ENCODE data around the gene CYP4F2.
"Not testable (repeated sequence)": the region's sequence is repeated elsewhere in the genome, so short reads cannot be mapped to it uniquely, and the experiment has no call there.

The CYP4F2 gene

GRCh38 chr19:15885167-15885566, 12.7 kb downstream of the CYP4F2 start:
- Histone ChIP-seq H3K36me3 (ENCODE audit: control insufficient read depth, insufficient read depth, low read length) (no peaks in the 10 kb centered on the region), H3K4me3 (ENCODE audit: extremely low read depth, insufficient read depth, low read length, poor library complexity, severe bottlenecking) (no peak overlapping the region), H3K9me3 (ENCODE audit: control insufficient read depth, low read length) (peaks cover 32% of the 10 kb centered on the region), H3K27ac (ENCODE audit: low read depth, low read length, severe bottlenecking) (no peak overlapping the region), H3K4me1 (ENCODE audit: control insufficient read depth, insufficient read depth, low read length, poor library complexity, severe bottlenecking) (no peaks in the 10 kb centered on the region)
- 79% methylated on average over 2 of the region's 3 CpGs; no CpG with 5 or more reads in 1 of the 2 experiments for WGBS, 2 experiments (ENCODE audit: insufficient coverage in 2 of 2)

GRCh38 chr19:15883329-15883728, 14.5 kb downstream of the CYP4F2 start:
- not testable (repeated sequence) for H3K27ac ChIP-seq (ENCODE audit: low read depth, low read length, severe bottlenecking); H3K4me3 ChIP-seq (ENCODE audit: extremely low read depth, insufficient read depth, low read length, poor library complexity, severe bottlenecking); H3K4me1 ChIP-seq (ENCODE audit: control insufficient read depth, insufficient read depth, low read length, poor library complexity, severe bottlenecking); H3K36me3 ChIP-seq (ENCODE audit: control insufficient read depth, insufficient read depth, low read length)
- no CpG with 5 or more reads among the region's 3 CpGs for WGBS, 2 experiments (ENCODE audit: insufficient coverage in 2 of 2)
- H3K9me3 ChIP-seq (ENCODE audit: control insufficient read depth, low read length), result peaks cover 38% of the 10 kb centered on the region

- H3K4me3 ChIP-seq (ENCODE audit: extremely low read depth, insufficient read depth, low read length, poor library complexity, severe bottlenecking), result no peak overlapping the region
- WGBS, 2 experiments (ENCODE audit: insufficient coverage in 2 of 2), result 54 to 67% methylated on average over 1 to 2 of the region's 4 CpGs
- no peaks in the 10 kb centered on the region for H3K36me3 ChIP-seq (ENCODE audit: control insufficient read depth, insufficient read depth, low read length)
- no peaks in the 10 kb centered on the region for H3K4me1 ChIP-seq (ENCODE audit: control insufficient read depth, insufficient read depth, low read length, poor library complexity, severe bottlenecking)
- H3K9me3 ChIP-seq (ENCODE audit: control insufficient read depth, low read length), result peaks cover 63% of the 10 kb centered on the region
- H3K27ac ChIP-seq (ENCODE audit: low read depth, low read length, severe bottlenecking), result no peak overlapping the region
Measured at GRCh38 chr19:15874821-15875474, 22.9 kb downstream of the CYP4F2 start.

- peaks cover 59% of the 10 kb centered on the region for H3K9me3 ChIP-seq (ENCODE audit: control insufficient read depth, low read length)
- not testable (repeated sequence) for H3K4me3 ChIP-seq (ENCODE audit: extremely low read depth, insufficient read depth, low read length, poor library complexity, severe bottlenecking); H3K4me1 ChIP-seq (ENCODE audit: control insufficient read depth, insufficient read depth, low read length, poor library complexity, severe bottlenecking); H3K27ac ChIP-seq (ENCODE audit: low read depth, low read length, severe bottlenecking); H3K36me3 ChIP-seq (ENCODE audit: control insufficient read depth, insufficient read depth, low read length)
- WGBS, 2 experiments (ENCODE audit: insufficient coverage in 2 of 2), result 86 to 88% methylated on average over 2 to 4 of the region's 6 CpGs
Measured at GRCh38 chr19:15873771-15874170, 24.1 kb downstream of the CYP4F2 start.

GRCh38 chr19:15871570-15871969, 26.3 kb downstream of the CYP4F2 start:
- WGBS, 2 experiments (ENCODE audit: insufficient coverage in 2 of 2), result 88 to 89% methylated on average over 9 to 11 of the region's 11 CpGs
- Histone ChIP-seq H3K27ac (ENCODE audit: low read depth, low read length, severe bottlenecking) (no peak overlapping the region), H3K4me1 (ENCODE audit: control insufficient read depth, insufficient read depth, low read length, poor library complexity, severe bottlenecking) (no peaks in the 10 kb centered on the region), H3K36me3 (ENCODE audit: control insufficient read depth, insufficient read depth, low read length) (no peaks in the 10 kb centered on the region), H3K4me3 (ENCODE audit: extremely low read depth, insufficient read depth, low read length, poor library complexity, severe bottlenecking) (no peak overlapping the region), H3K9me3 (ENCODE audit: control insufficient read depth, low read length) (peaks cover 48% of the 10 kb centered on the region)

- WGBS, 2 experiments (ENCODE audit: insufficient coverage in 2 of 2), result 64 to 68% methylated on average over 7 to 9 of the region's 9 CpGs
- H3K4me1 ChIP-seq (ENCODE audit: control insufficient read depth, insufficient read depth, low read length, poor library complexity, severe bottlenecking), result no peaks in the 10 kb centered on the region
- H3K4me3 ChIP-seq (ENCODE audit: extremely low read depth, insufficient read depth, low read length, poor library complexity, severe bottlenecking), result no peak overlapping the region
Measured at GRCh38 chr19:15869873-15870272, 28.0 kb downstream of the CYP4F2 start.

GRCh38 chr19:15869109-15869555, 28.7 kb downstream of the CYP4F2 start:
- Histone ChIP-seq H3K9me3 (ENCODE audit: control insufficient read depth, low read length) (peaks cover 47% of the 10 kb centered on the region), H3K4me3 (ENCODE audit: extremely low read depth, insufficient read depth, low read length, poor library complexity, severe bottlenecking) (no peak overlapping the region), H3K4me1 (ENCODE audit: control insufficient read depth, insufficient read depth, low read length, poor library complexity, severe bottlenecking) (no peaks in the 10 kb centered on the region), H3K27ac (ENCODE audit: low read depth, low read length, severe bottlenecking) (no peak overlapping the region), H3K36me3 (ENCODE audit: control insufficient read depth, insufficient read depth, low read length) (no peaks in the 10 kb centered on the region)
- 39 to 58% methylated on average over 2 of the region's 3 CpGs for WGBS, 2 experiments (ENCODE audit: insufficient coverage in 2 of 2)

More at GRCh38 chr19:15869873-15870272, 28.0 kb downstream of the CYP4F2 start:
- Histone ChIP-seq H3K27ac (ENCODE audit: low read depth, low read length, severe bottlenecking) (no peak overlapping the region), H3K36me3 (ENCODE audit: control insufficient read depth, insufficient read depth, low read length) (no peaks in the 10 kb centered on the region), H3K9me3 (ENCODE audit: control insufficient read depth, low read length) (peaks cover 48% of the 10 kb centered on the region)

- no peaks in the 10 kb centered on the region for H3K4me1 ChIP-seq (ENCODE audit: control insufficient read depth, insufficient read depth, low read length, poor library complexity, severe bottlenecking)
- WGBS, 2 experiments (ENCODE audit: insufficient coverage in 2 of 2), result 30 to 56% methylated on average over 2 of the region's 5 CpGs
- no peak overlapping the region for H3K27ac ChIP-seq (ENCODE audit: low read depth, low read length, severe bottlenecking)
- peaks cover 50% of the 10 kb centered on the region for H3K9me3 ChIP-seq (ENCODE audit: control insufficient read depth, low read length)
- no peaks in the 10 kb centered on the region for H3K36me3 ChIP-seq (ENCODE audit: control insufficient read depth, insufficient read depth, low read length)
- no peak overlapping the region for H3K4me3 ChIP-seq (ENCODE audit: extremely low read depth, insufficient read depth, low read length, poor library complexity, severe bottlenecking)
Measured at GRCh38 chr19:15866636-15867035, 31.2 kb downstream of the CYP4F2 start.

GRCh38 chr19:15864824-15865223, 33.0 kb downstream of the CYP4F2 start:
- H3K36me3 ChIP-seq (ENCODE audit: control insufficient read depth, insufficient read depth, low read length), result no peaks in the 10 kb centered on the region
- H3K9me3 ChIP-seq (ENCODE audit: control insufficient read depth, low read length), result peaks cover 33% of the 10 kb centered on the region
- H3K27ac ChIP-seq (ENCODE audit: low read depth, low read length, severe bottlenecking), result no peak overlapping the region
- H3K4me1 ChIP-seq (ENCODE audit: control insufficient read depth, insufficient read depth, low read length, poor library complexity, severe bottlenecking), result no peaks in the 10 kb centered on the region
- WGBS, 2 experiments (ENCODE audit: insufficient coverage in 2 of 2), result 77 to 89% methylated on average over 4 to 5 of the region's 5 CpGs
- H3K4me3 ChIP-seq (ENCODE audit: extremely low read depth, insufficient read depth, low read length, poor library complexity, severe bottlenecking), result no peak overlapping the region

GRCh38 chr19:15863272-15863671, 34.6 kb downstream of the CYP4F2 start:
- H3K27ac ChIP-seq (ENCODE audit: low read depth, low read length, severe bottlenecking), result no peak overlapping the region
- H3K4me1 ChIP-seq (ENCODE audit: control insufficient read depth, insufficient read depth, low read length, poor library complexity, severe bottlenecking), result no peaks in the 10 kb centered on the region
- WGBS, 2 experiments (ENCODE audit: insufficient coverage in 2 of 2), result 81 to 85% methylated on average over 4 to 6 of the region's 8 CpGs
- H3K36me3 ChIP-seq (ENCODE audit: control insufficient read depth, insufficient read depth, low read length), result no peaks in the 10 kb centered on the region
- peaks cover 27% of the 10 kb centered on the region for H3K9me3 ChIP-seq (ENCODE audit: control insufficient read depth, low read length)
- no peak overlapping the region for H3K4me3 ChIP-seq (ENCODE audit: extremely low read depth, insufficient read depth, low read length, poor library complexity, severe bottlenecking)

GRCh38 chr19:15862444-15862843, 35.4 kb downstream of the CYP4F2 start:
- H3K4me3 ChIP-seq (ENCODE audit: extremely low read depth, insufficient read depth, low read length, poor library complexity, severe bottlenecking), result no peak overlapping the region
- WGBS, 2 experiments (ENCODE audit: insufficient coverage in 2 of 2), result 50 to 60% methylated on average over 5 to 6 of the region's 7 CpGs
- H3K36me3 ChIP-seq (ENCODE audit: control insufficient read depth, insufficient read depth, low read length), result no peaks in the 10 kb centered on the region
- no peak overlapping the region for H3K27ac ChIP-seq (ENCODE audit: low read depth, low read length, severe bottlenecking)
- no peaks in the 10 kb centered on the region for H3K4me1 ChIP-seq (ENCODE audit: control insufficient read depth, insufficient read depth, low read length, poor library complexity, severe bottlenecking)
- peaks cover 34% of the 10 kb centered on the region for H3K9me3 ChIP-seq (ENCODE audit: control insufficient read depth, low read length)
